ENCODE data around the gene RER1.

GRCh38 chr1:2435091-2435490 lies 43.5 kb downstream of the RER1 start:
- TF ChIP-seq CTCF (IDR thresholded peaks at IDR 0.05) (no peak), JAZF1 (CRISPR knock-in tag; IDR thresholded peaks at IDR 0.05) (no peak), FOXP1 (CRISPR knock-in tag; IDR thresholded peaks at IDR 0.05; ENCODE audit: borderline replicate concordance) (no peak), MXD4 (CRISPR knock-in tag; IDR thresholded peaks at IDR 0.05; ENCODE audit: borderline replicate concordance) (no peak), ZBTB43 (CRISPR knock-in tag; IDR thresholded peaks at IDR 0.05) (no peak), ATF1 (CRISPR knock-in tag; IDR thresholded peaks at IDR 0.05) (no peak), NR2C2 (CRISPR knock-in tag; IDR thresholded peaks at IDR 0.05) (no peak), CBFB (CRISPR knock-in tag; IDR thresholded peaks at IDR 0.05; ENCODE audit: low read depth) (no peak), JUN (CRISPR knock-in tag; IDR thresholded peaks at IDR 0.05) (no peak), MAX (CRISPR knock-in tag; IDR thresholded peaks at IDR 0.05) (no peak)

All from WTC11 (cell line).